Measurements from ENCODE around the gene CCDC191.

CCDC191 gene

DNA sequence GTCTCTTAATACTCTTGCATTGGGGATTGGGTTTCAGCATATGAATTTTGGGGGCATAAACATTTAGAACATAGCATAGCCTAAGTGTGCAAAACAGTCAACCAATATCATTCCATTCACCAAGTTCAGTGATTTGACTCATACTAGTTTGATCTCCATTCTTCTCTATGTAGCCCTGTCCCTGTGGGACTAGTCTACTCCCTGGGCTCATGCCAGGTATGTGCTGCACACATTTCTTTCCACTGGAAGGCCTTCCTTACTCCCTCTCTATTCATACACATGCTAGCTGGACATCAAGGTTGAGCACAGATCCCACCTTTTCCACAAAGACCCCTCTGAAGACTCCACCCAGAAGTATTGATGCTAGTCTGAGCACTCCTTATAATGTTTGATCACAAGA lies 103.4 kb downstream of the CCDC191 start:
- DNase-seq: no peak

DNA sequence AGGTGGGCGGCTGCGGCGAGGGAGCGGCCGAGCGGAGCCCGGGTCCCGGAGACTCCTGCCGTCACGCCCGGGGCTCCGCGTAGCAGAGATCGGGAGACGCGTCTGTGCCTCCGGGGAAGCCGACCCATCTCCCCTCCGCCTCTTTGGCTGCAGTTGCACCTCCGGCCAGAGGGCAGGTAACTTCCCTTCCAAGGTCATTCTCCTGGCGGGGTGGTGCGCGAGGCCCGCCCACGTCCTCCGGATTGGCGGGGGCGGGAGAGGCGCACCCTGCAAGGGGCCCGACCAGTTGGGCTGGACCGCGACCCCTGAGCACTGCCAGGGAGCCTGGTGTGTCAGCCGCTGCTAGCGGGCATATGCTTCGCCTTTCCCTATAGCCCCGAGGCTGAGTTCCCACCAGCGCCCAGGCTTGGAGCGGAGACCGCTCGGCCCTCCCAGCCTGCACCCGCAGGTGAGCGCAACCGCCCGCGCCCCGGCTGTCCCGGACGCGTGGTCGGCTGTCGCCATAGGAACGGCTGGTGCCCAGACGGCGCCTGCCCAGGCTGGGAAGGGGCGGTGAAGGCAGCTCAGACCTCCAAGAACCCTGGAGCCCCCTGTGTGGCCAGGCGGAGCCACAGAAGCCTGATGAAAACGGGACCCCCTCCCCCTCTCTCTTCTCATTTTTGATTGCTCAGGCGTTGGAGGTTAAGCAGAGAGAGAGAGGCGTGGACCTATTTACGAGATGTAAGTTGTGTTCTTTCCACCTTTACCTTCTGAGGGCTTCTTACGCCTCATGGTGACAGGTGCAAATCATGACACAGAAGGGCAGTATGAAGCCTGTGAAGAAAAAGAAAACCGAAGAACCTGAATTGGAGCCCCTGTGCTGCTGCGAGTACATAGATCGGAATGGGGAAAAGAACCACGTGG lies 108.1 kb downstream of the CCDC191 start:
- DNase-seq: peak; percentile 10 to 17

DNA sequence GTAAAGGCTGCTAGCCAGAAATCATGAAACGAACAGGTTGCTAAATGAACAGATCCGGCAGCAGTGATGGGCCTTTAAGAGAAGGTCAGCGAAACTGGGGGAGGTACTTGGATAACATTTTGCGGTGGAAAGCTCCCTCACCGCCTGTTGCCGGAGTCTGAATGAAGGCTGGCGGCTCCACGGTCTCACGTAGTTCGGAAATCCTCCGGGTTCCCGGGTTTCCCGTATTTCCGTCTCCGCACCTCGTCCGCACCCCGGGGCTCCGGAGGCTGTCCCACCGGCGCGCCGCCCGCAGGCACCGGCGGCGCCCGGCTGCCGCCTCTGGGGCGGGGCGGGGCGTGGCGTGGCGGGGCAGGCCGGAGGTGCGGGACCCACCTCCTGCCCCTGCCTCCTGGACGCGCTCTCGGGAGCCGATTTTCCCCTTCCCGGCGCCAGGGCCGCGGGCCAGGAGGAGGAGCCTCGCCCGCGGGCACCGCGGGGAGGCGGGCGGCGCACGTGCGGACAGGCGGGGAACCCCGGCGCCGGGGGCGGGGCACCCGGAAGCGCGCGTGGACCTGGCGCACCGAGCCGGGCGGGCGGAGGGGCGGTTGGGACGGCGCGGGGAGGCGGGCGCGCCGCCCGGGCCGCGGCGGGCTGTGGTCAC lies 108.8 kb downstream of the CCDC191 start, which contains the start of gene ZDHHC23:
Gene ZDHHC23 (plus strand): TSS at position 642 of the 643 bp plus-strand sequence. CDS start 790 bp downstream, outside the sequence.
- DNase-seq: peak; percentile 63 to 65

DNA sequence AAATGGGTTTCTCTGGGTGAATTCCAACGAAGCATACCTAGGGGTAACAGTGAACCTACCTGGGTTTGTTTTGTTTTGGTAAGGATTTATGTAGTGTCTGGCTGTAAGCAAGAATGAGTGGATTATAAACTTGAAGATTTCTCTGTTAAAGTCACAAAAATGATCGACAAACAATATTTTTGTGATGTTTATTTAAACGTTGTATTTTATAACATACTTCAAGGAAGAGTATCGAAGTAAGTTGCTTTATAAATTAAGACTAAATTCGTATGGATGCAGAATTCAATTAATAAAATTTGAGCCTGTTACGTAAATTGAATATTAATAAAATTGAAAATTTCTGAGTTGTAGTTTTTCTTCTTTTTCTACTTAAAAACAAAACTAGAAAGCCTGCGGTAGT lies 109.5 kb downstream of the CCDC191 start:
- no peak for DNase-seq

DNA sequence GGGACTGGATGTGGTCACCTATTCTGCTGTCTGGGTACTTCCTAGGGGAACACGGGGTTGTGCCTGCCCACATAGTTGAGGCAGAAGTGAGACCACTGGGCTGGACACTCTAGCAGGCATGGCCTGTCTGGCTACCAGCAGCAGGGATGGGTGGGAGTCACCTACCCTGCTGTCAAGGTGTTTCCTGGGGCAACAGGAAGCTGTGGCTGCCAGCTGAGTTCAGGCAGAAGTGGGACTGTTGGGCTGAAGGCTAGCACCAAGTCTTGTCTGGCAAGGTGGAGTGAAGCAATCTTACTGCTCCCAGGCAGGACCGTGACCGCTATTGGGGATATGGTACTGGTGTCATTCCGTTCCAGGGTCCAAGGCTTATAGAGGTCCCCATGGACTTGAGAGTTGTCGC lies 128.8 kb downstream of the CCDC191 start:
- DNase-seq: no peak

DNA sequence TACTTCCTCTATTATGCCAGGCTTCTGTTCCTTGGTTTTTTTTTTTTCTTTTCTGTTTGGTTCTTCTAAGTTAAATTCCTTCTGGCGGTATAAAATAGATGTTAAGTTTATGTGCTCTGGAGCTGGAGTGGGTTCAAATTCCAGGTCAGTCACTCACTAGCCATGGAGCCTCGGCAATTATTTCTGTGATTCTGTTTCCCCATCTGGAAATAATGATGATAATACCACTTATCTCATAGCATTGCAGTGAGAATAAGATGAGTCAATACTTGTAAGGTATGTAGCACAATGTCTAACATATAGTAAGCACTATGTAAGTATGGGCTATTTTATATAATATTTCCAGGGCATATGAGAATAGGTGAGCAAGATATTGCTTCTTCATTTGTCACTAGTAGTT lies 141.7 kb downstream of the CCDC191 start:
- no peak for DNase-seq
